HepG2 (cell line): Measurements from ENCODE around the gene FOXD3. TPM values are rescaled to one million over a fixed set of nuclear protein-coding genes. Genes with fewer than 3 reads are reported as not detected.

ENCODE experiments used
- ZFX ChIP-seq: sonication (generic); formaldehyde crosslinking; IDR thresholded peaks from 2 replicates; pipeline ENCODE4 v1.4.0; 2020; ENCODE audit warnings: mild to moderate bottlenecking, low read depth, missing genetic modification reagents, moderate library complexity
- polyA plus RNA-seq, 8 experiments: library from polyadenylated mRNA; depleted of rRNA in 3 of 8; stranded (reverse) in 7 of 8; unstranded in 1 of 8; fragments of >200 nt; fragmentation: Illumina TruSeq in 4 of 8; extraction: Trizol in 4 of 8; gene quantifications; 2 replicates each; pipeline versions ENCODE4 v1.2.1 to v1.2.3, GENCODE V29; 2011 to 2016; ENCODE audit warnings: low read depth in 4 of 8, missing spikeins in 1 of 8, mixed read lengths in 1 of 8; ENCODE audit not compliant: insufficient read depth in 1 of 8
- total RNA-seq, 5 experiments: library from RNA; depleted of rRNA; stranded (reverse); fragments of >200 nt; fragmentation: Illumina TruSeq; extraction: Trizol; gene quantifications; 2 replicates each; pipeline ENCODE4 v1.2.3, GENCODE V29; 2016; ENCODE audit warnings: low read depth in 1 of 5
- TF ChIP-seq, protein P1 (sequence below): sonication (generic); formaldehyde crosslinking; IDR thresholded peaks from 2 replicates; pipeline ENCODE4 v1.4.0; 2020; ENCODE audit warnings: missing genetic modification reagents, borderline replicate concordance
- TF ChIP-seq, protein P2 (sequence below): sonication (generic); formaldehyde crosslinking; IDR thresholded peaks from 2 replicates; pipeline ENCODE4 v1.4.0; 2020; ENCODE audit warnings: low read depth, mild to moderate bottlenecking, missing genetic modification reagents
- TF ChIP-seq, protein P3 (sequence below): sonication (generic); formaldehyde crosslinking; IDR thresholded peaks from 2 replicates; pipeline ENCODE4 v1.4.0; 2020; ENCODE audit warnings: missing genetic modification reagents, mild to moderate bottlenecking, borderline replicate concordance

The FOXD3 gene
- total and polyA plus RNA-seq, 2 of the 13 experiments (the other 11 are each of a cell fraction or from before 2014, with no cell fraction given), result not detected

DNA sequence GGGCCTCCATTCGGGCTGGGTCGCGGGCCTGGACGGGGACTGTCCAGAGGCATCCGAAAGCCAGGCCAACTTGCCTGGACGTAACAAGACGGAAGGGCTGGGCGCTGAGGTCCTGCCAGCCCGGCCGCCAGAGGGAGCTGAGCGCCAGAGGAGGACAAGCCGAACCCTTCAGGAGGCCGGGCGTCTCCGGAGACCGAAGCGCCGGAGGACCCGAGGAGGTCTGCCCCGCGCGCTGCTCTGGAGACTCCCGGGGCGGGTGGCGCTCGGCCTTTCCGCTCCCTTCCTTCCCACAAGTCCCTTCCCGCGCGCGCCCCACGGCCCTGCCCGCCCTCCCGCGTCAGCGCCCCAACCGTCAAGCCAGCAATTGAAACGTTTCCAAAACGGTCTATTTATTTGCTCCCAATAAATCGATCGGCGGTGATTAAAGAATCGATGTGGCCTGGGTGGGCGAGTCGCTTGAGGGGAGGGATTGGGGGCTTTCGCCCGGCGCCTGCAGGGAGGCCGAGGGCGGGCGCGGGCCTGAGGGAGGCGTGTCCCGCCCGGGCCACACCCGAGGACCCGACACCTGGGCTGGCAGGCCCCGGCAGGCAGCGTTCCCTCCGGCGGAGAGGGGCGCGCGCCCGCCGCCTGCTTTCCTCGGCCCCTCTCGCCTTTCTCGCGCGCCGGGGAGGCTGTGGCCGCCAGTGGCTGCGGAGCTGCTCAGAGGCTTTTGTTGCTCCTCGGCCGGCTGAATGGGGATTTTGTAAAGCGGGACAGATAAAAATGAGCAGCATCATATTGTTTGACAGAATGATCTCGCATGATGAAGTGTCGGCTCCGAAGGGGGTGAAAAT is 5.2 kb upstream of the FOXD3 start (continued):
- TF ChIP-seq, protein P1, sequence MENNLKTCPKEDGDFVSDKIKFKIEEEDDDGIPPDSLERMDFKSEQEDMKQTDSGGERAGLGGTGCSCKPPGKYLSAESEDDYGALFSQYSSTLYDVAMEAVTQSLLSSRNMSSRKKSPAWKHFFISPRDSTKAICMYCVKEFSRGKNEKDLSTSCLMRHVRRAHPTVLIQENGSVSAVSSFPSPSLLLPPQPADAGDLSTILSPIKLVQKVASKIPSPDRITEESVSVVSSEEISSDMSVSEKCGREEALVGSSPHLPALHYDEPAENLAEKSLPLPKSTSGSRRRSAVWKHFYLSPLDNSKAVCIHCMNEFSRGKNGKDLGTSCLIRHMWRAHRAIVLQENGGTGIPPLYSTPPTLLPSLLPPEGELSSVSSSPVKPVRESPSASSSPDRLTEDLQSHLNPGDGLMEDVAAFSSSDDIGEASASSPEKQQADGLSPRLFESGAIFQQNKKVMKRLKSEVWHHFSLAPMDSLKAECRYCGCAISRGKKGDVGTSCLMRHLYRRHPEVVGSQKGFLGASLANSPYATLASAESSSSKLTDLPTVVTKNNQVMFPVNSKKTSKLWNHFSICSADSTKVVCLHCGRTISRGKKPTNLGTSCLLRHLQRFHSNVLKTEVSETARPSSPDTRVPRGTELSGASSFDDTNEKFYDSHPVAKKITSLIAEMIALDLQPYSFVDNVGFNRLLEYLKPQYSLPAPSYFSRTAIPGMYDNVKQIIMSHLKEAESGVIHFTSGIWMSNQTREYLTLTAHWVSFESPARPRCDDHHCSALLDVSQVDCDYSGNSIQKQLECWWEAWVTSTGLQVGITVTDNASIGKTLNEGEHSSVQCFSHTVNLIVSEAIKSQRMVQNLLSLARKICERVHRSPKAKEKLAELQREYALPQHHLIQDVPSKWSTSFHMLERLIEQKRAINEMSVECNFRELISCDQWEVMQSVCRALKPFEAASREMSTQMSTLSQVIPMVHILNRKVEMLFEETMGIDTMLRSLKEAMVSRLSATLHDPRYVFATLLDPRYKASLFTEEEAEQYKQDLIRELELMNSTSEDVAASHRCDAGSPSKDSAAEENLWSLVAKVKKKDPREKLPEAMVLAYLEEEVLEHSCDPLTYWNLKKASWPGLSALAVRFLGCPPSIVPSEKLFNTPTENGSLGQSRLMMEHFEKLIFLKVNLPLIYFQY (CRISPR knock-in tag), result no peak
- TF ChIP-seq, protein P2, sequence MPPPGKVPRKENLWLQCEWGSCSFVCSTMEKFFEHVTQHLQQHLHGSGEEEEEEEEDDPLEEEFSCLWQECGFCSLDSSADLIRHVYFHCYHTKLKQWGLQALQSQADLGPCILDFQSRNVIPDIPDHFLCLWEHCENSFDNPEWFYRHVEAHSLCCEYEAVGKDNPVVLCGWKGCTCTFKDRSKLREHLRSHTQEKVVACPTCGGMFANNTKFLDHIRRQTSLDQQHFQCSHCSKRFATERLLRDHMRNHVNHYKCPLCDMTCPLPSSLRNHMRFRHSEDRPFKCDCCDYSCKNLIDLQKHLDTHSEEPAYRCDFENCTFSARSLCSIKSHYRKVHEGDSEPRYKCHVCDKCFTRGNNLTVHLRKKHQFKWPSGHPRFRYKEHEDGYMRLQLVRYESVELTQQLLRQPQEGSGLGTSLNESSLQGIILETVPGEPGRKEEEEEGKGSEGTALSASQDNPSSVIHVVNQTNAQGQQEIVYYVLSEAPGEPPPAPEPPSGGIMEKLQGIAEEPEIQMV (CRISPR knock-in tag), result 0 out of 2 replicates have a peak, but pooled peaks have one; percentile 25
- TF ChIP-seq, protein P3, sequence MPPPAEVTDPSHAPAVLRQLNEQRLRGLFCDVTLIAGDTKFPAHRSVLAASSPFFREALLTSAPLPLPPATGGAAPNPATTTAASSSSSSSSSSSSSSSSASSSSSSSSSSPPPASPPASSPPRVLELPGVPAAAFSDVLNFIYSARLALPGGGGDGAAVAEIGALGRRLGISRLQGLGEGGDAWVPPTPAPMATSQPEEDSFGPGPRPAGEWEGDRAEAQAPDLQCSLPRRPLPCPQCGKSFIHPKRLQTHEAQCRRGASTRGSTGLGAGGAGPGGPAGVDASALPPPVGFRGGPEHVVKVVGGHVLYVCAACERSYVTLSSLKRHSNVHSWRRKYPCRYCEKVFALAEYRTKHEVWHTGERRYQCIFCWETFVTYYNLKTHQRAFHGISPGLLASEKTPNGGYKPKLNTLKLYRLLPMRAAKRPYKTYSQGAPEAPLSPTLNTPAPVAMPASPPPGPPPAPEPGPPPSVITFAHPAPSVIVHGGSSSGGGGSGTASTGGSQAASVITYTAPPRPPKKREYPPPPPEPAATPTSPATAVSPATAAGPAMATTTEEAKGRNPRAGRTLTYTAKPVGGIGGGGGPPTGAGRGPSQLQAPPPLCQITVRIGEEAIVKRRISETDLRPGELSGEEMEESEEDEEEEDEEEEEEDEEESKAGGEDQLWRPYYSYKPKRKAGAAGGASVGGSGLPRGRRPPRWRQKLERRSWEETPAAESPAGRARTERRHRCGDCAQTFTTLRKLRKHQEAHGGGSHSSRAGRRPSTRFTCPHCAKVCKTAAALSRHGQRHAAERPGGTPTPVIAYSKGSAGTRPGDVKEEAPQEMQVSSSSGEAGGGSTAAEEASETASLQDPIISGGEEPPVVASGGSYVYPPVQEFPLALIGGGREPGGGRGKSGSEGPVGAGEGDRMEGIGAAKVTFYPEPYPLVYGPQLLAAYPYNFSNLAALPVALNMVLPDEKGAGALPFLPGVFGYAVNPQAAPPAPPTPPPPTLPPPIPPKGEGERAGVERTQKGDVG (CRISPR knock-in tag), result no peak
- TF ChIP-seq ZFX (CRISPR knock-in tag), result peak; percentile 47
